GM12801 (cell line): ENCODE data around the gene TMC3.

Source experiments
- CTCF ChIP-seq: IDR thresholded peaks from one replicate; pipeline ENCODE4 v1.5.1; 2011; ENCODE audit warnings: control low read depth; ENCODE audit not compliant: insufficient read length; ENCODE audit errors: extremely low read depth

Gene TMC3

GRCh38 chr15:81309647-81310450, 64.2 kb downstream of the TMC3 start:
- TF ChIP-seq CTCF = no peak

GRCh38 chr15:81308260-81308659, 65.8 kb downstream of the TMC3 start:
- TF ChIP-seq CTCF = no peak

- no peak for TF ChIP-seq CTCF
Measured at GRCh38 chr15:81304226-81304625, 69.8 kb downstream of the TMC3 start.

- TF ChIP-seq CTCF = no peak
Measured at GRCh38 chr15:81303244-81304225, 70.5 kb downstream of the TMC3 start.

- no peak for TF ChIP-seq CTCF
Measured at GRCh38 chr15:81302701-81303109, 71.3 kb downstream of the TMC3 start.

- TF ChIP-seq CTCF = no peak
Measured at GRCh38 chr15:81301815-81302399, 72.1 kb downstream of the TMC3 start.

GRCh38 chr15:81301385-81301784, 72.6 kb downstream of the TMC3 start:
- TF ChIP-seq CTCF = no peak
